GM23338 (cell line): ENCODE results near the gene VAPB. TPM values are rescaled to one million over a fixed set of nuclear protein-coding genes. Genes with fewer than 3 reads are reported as not detected.
"Not testable (repeated sequence)": the region's sequence is repeated elsewhere in the genome, so short reads cannot be mapped to it uniquely, and the experiment has no call there.

Source experiments
- ATAC-seq: fragments of 200-7000 bp; cut with Tn5 transposase; 3 replicates; pipeline ENCODE4 v1.9.1; 2020
- DNase-seq: peaks from one replicate; pipeline ENCODE4 v3.0.0-alpha.2; 2015; ENCODE audit warnings: low spot score
- H2AFZ ChIP-seq: fragments of 200-600 bp; sonication (generic); 2 replicates; pipeline ENCODE4 v1.8.0; 2016; ENCODE audit warnings: antibody characterized with exemption, mild to moderate bottlenecking, moderate library complexity
- H3F3A ChIP-seq: fragments of 200-600 bp; sonication (generic); replicated peaks from 2 replicates; pipeline ENCODE4 v1.8.0; 2017; ENCODE audit warnings: antibody characterized with exemption, mixed run types, low read depth
- H3K27ac ChIP-seq: fragments of 200-600 bp; sonication (generic); 2 replicates; pipeline ENCODE4 v1.6.1; 2016; ENCODE audit warnings: low read depth
- H3K27me3 ChIP-seq: fragments of 200-600 bp; sonication (generic); 2 replicates; pipeline ENCODE4 v1.8.0; 2016; ENCODE audit warnings: mild to moderate bottlenecking, mixed run types, moderate library complexity; ENCODE audit not compliant: insufficient read depth
- H3K36me3 ChIP-seq: fragments of 200-600 bp; sonication (generic); 2 replicates; pipeline ENCODE4 v1.8.0; 2016; ENCODE audit warnings: mild to moderate bottlenecking; ENCODE audit not compliant: insufficient read depth
- H3K4me1 ChIP-seq: fragments of 200-600 bp; sonication (generic); 2 replicates; pipeline ENCODE4 v1.8.0; 2016; ENCODE audit warnings: mild to moderate bottlenecking, moderate library complexity; ENCODE audit not compliant: insufficient read depth
- H3K4me2 ChIP-seq: fragments of 200-600 bp; sonication (generic); 2 replicates; pipeline ENCODE4 v1.7.1; 2017; ENCODE audit warnings: mixed run types
- H3K4me3 ChIP-seq: fragments of 200-600 bp; sonication (generic); 2 replicates; pipeline ENCODE4 v1.6.1; 2016; ENCODE audit warnings: mixed run types
- H3K79me2 ChIP-seq: fragments of 200-600 bp; sonication (generic); replicated peaks from 2 replicates; pipeline ENCODE4 v1.8.0; 2017; ENCODE audit warnings: mild to moderate bottlenecking; ENCODE audit not compliant: insufficient read depth
- H3K9me2 ChIP-seq: fragments of 200-600 bp; sonication (generic); 2 replicates; pipeline ENCODE4 v1.8.0; 2017; ENCODE audit not compliant: insufficient read depth
- H4K20me1 ChIP-seq: fragments of 200-600 bp; sonication (generic); replicated peaks from 2 replicates; pipeline ENCODE4 v1.8.0; 2017; ENCODE audit warnings: mild to moderate bottlenecking; ENCODE audit not compliant: insufficient read depth
- H3K27ac Mint-ChIP-seq: 2 replicates; pipeline ENCODE4 v1.8.0; 2020; ENCODE audit warnings: inconsistent platforms, mild to moderate bottlenecking, moderate library complexity, mixed read lengths
- H3K27me3 Mint-ChIP-seq: 3 replicates; pipeline ENCODE4 v1.8.0; 2022; ENCODE audit warnings: low read depth, mild to moderate bottlenecking, moderate library complexity, mixed read lengths, inconsistent platforms; ENCODE audit not compliant: insufficient read depth, poor library complexity
- H3K36me3 Mint-ChIP-seq: 3 replicates; pipeline ENCODE4 v1.8.0; 2021; ENCODE audit warnings: low read depth, mild to moderate bottlenecking, inconsistent platforms, moderate library complexity, mixed read lengths
- H3K4me1 Mint-ChIP-seq: 3 replicates; pipeline ENCODE4 v1.8.0; 2020; ENCODE audit warnings: mild to moderate bottlenecking, inconsistent platforms, mixed read lengths
- H3K4me3 Mint-ChIP-seq: 3 replicates; pipeline ENCODE4 v1.8.0; 2021; ENCODE audit warnings: moderate library complexity, mild to moderate bottlenecking, inconsistent platforms, mixed read lengths
- H3K9me3 Mint-ChIP-seq: 3 replicates; pipeline ENCODE4 v1.8.0; 2020; ENCODE audit warnings: moderate library complexity, mild to moderate bottlenecking, inconsistent platforms, mixed read lengths
- CREB1 ChIP-seq: fragments of 250-450 bp; sonication (Bioruptor Pico); IDR thresholded peaks from 2 replicates; pipeline ENCODE4 v1.5.0; 2020; ENCODE audit warnings: low read depth, mild to moderate bottlenecking, moderate library complexity
- EZH2 ChIP-seq: fragments of 200-600 bp; sonication (generic); IDR thresholded peaks from one replicate; pipeline ENCODE4 v1.8.0; 2017; ENCODE audit warnings: antibody characterized with exemption, mild to moderate bottlenecking, low read depth; ENCODE audit not compliant: unreplicated experiment
- EZH2phosphoT487 ChIP-seq: fragments of 200-600 bp; sonication (generic); IDR thresholded peaks from one replicate; pipeline ENCODE4 v1.8.1; 2018; ENCODE audit warnings: antibody characterized with exemption; ENCODE audit not compliant: unreplicated experiment
- JUNB ChIP-seq: IDR thresholded peaks from one replicate; pipeline ENCODE4 v1.6.1; 2016; ENCODE audit warnings: antibody characterized with exemption; ENCODE audit not compliant: unreplicated experiment
- ZNF114 ChIP-seq: fragments of 250-450 bp; sonication (Bioruptor Pico); IDR thresholded peaks from 2 replicates; pipeline ENCODE4 v1.5.0; 2020; ENCODE audit warnings: mild to moderate bottlenecking, moderate library complexity
- polyA plus RNA-seq: library from polyadenylated mRNA; unstranded; fragments of >200 nt; fragmentation: Nextera tagmentation; extraction: Ambion mirVana; gene quantifications from 2 replicates; pipeline ENCODE4 v1.2.1, GENCODE V29; 2016
- total RNA-seq: library from RNA; depleted of rRNA; stranded (reverse); fragments of >200 nt; shearing (Covaris generic); gene quantifications from 2 replicates; pipeline ENCODE4 v1.2.3, GENCODE V29; 2014
- TF ChIP-seq, protein P1 (sequence below): IDR thresholded peaks from one replicate; pipeline ENCODE4 v1.6.1; 2018; ENCODE audit warnings: antibody characterized with exemption; ENCODE audit not compliant: unreplicated experiment

VAPB gene
- total and polyA plus RNA-seq, 2 experiments from 2014 or later, result 18.8 to 22.9 TPM

DNA sequence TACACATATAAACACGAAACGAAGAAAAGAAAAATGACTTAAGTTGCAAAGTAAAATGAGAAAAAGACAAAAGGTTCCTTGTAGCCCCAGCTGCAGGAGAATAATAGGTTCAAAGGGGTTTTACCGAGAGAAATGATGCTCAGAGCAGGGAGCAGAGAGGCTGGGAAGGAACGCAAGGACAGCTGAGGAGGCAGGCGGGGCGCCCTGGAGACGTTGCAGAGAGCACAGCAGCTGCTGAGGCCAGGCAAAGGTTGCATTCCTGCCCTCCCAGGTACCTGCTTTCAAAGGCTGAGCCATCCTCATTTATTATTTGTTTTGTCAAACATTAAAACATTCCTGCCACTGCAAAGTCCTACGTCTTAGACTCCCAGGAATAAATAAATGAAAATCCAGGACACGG lies 16.2 kb upstream of the VAPB start:
- no peak overlapping the region; the same call in 2 of the 3 replicates for H3K4me3 Mint-ChIP-seq

DNA sequence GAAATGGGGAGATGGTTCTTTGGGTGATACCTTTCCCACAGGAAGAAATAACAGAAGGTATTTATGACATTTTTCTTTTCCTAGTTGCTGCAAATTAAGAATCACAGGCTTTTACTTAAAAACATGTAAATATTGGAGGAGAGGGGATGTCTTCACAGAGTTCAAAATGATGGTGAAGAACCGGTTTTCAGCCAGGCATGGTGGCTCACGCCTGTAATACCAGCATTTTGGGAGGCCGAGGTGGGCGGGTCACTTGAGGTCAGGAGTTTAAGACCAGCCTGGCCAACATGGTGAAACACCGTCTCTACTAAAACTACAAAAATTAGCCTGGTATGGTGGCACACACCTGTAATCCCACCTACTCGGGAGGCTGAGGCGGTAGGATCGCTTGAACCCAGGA lies 15.7 kb upstream of the VAPB start:
- H3K4me3 Mint-ChIP-seq, result not testable (repeated sequence)

More for the DNA sequence above, 16.2 kb upstream of the VAPB start:
- Mint-ChIP-seq H3K36me3 (no peaks in the 10 kb centered on the region; the same call in 2 of the 3 replicates), H3K9me3 (0 out of 3 replicates have a peak, but pooled peaks cover 3% of the 10 kb centered on the region), H3K27me3 (peaks cover 11% of the 10 kb centered on the region), H3K4me1 (peaks cover 40% of the 10 kb centered on the region), H3K27ac (no peak overlapping the region; the same call in 1 of the 2 replicates)
- H3K9me2 ChIP-seq, result 0 out of 2 replicates have a peak, but pooled peaks cover 6% of the 10 kb centered on the region
- TF ChIP-seq, protein P1, sequence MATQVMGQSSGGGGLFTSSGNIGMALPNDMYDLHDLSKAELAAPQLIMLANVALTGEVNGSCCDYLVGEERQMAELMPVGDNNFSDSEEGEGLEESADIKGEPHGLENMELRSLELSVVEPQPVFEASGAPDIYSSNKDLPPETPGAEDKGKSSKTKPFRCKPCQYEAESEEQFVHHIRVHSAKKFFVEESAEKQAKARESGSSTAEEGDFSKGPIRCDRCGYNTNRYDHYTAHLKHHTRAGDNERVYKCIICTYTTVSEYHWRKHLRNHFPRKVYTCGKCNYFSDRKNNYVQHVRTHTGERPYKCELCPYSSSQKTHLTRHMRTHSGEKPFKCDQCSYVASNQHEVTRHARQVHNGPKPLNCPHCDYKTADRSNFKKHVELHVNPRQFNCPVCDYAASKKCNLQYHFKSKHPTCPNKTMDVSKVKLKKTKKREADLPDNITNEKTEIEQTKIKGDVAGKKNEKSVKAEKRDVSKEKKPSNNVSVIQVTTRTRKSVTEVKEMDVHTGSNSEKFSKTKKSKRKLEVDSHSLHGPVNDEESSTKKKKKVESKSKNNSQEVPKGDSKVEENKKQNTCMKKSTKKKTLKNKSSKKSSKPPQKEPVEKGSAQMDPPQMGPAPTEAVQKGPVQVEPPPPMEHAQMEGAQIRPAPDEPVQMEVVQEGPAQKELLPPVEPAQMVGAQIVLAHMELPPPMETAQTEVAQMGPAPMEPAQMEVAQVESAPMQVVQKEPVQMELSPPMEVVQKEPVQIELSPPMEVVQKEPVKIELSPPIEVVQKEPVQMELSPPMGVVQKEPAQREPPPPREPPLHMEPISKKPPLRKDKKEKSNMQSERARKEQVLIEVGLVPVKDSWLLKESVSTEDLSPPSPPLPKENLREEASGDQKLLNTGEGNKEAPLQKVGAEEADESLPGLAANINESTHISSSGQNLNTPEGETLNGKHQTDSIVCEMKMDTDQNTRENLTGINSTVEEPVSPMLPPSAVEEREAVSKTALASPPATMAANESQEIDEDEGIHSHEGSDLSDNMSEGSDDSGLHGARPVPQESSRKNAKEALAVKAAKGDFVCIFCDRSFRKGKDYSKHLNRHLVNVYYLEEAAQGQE, result no peak
- no peak for TF ChIP-seq CREB1 (CRISPR knock-in tag)
- TF ChIP-seq ZNF114 (CRISPR knock-in tag), result no peak
- no peak for TF ChIP-seq JUNB
- peaks cover 44% of the 10 kb centered on the region for H3K4me1 ChIP-seq
- ATAC-seq (peak; percentile 87), DNase-seq (peak; percentile 89)
- no peaks in the 10 kb centered on the region for H3K27me3 ChIP-seq
- H4K20me1 ChIP-seq, result no peaks in the 10 kb centered on the region
- no peaks in the 10 kb centered on the region; the same call in 1 of the 2 replicates for H3F3A ChIP-seq
- H3K79me2 ChIP-seq, result no peaks in the 10 kb centered on the region
- peak overlapping the region; percentile 46 for H3K4me2 ChIP-seq
- peak overlapping the region; percentile 83 for H3K27ac ChIP-seq
- H3K4me3 ChIP-seq, result no peak overlapping the region
- H2AFZ ChIP-seq, result no peak overlapping the region
- no peaks in the 10 kb centered on the region for H3K36me3 ChIP-seq

DNA sequence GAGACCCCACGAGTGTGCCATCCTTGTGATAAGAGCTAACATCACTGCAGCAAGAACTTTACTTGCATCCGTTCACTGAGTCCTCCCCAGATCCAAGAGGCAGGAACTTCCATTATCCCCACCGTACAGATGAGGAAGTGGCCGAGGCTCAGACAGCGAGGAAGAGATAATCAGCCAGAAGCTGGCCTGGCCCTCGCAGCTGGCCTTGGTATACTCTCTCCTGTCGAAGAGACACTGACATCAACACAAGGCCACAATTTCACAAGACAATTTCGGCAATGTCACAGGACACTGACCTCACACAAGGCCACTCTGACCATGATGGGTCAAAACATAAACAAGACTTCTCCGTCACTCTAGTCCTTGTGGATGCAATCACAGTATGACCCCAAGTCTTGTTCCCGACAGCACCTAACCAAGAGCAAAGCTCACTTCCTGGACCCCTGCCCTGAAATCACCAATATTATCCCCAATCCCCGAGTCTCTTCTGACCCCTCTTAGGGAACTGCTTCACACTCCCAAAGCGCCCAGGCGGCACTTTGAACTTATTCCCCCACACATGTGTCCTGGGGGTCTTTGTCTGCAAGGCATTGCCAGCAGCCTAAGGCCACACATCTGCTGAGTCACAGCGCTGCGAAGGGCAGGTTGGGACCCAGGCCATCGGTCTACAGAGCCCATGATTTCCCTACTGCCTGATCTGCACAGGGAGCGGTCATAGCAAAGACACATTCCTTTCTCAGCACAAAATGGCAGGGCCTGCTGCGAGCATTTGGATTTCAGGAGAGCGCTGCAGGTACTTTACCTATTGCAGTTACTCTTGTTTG lies 14.8 kb upstream of the VAPB start:
- no peaks in the 10 kb centered on the region for H4K20me1 ChIP-seq
- no peaks in the 10 kb centered on the region for H3K36me3 ChIP-seq
- peak; percentile 54 for ATAC-seq
- peak overlapping the region; percentile 64 for H3K4me2 ChIP-seq
- H3F3A ChIP-seq, result no peaks in the 10 kb centered on the region; the same call in 1 of the 2 replicates
- peak; percentile 70 for DNase-seq
- peak overlapping the region; percentile 69 for H2AFZ ChIP-seq
- no peaks in the 10 kb centered on the region for H3K27me3 ChIP-seq
- 0 out of 2 replicates have a peak, but pooled peaks cover 6% of the 10 kb centered on the region for H3K9me2 ChIP-seq
- peak overlapping the region; percentile 83 for H3K27ac ChIP-seq
- peak overlapping the region; percentile 42; the same call in 1 of the 3 replicates for H3K4me3 Mint-ChIP-seq
- peaks cover 49% of the 10 kb centered on the region for H3K4me1 Mint-ChIP-seq
- peak overlapping the region; percentile 81 for H3K27ac Mint-ChIP-seq
- peak overlapping the region; percentile 26 for H3K4me3 ChIP-seq
- no peaks in the 10 kb centered on the region; the same call in 2 of the 3 replicates for H3K36me3 Mint-ChIP-seq
- 0 out of 3 replicates have a peak, but pooled peaks cover 3% of the 10 kb centered on the region for H3K9me3 Mint-ChIP-seq
- peaks cover 11% of the 10 kb centered on the region for H3K27me3 Mint-ChIP-seq
- H3K4me1 ChIP-seq, result peaks cover 48% of the 10 kb centered on the region
- no peaks in the 10 kb centered on the region for H3K79me2 ChIP-seq
- TF ChIP-seq EZH2 (no peak), EZH2phosphoT487 (no peak)

More for the DNA sequence above, 15.7 kb upstream of the VAPB start:
- not testable (repeated sequence) for H4K20me1 ChIP-seq, DNase-seq, H3K4me3 ChIP-seq, H3K9me2 ChIP-seq, H2AFZ ChIP-seq, H3K27me3 ChIP-seq, H3K9me3 Mint-ChIP-seq, H3K79me2 ChIP-seq, H3K36me3 ChIP-seq, H3K27ac Mint-ChIP-seq, ATAC-seq, H3K36me3 Mint-ChIP-seq, H3F3A ChIP-seq
- Mint-ChIP-seq H3K4me1 (peaks cover 44% of the 10 kb centered on the region), H3K27me3 (peaks cover 11% of the 10 kb centered on the region)
- Histone ChIP-seq H3K4me1 (peaks cover 44% of the 10 kb centered on the region), H3K4me2 (peak overlapping the region; percentile 46; the same call in 1 of the 2 replicates), H3K27ac (peak overlapping the region; percentile 83)
